Activated CD4-positive, alpha-beta T cell treated with anti-CD3 and anti-CD28 coated beads, Interleukin-2, amount 10 ng/mL, durations not matched to agents 7 days and 5 days (primary cell): ENCODE results near the gene ALG8. TPM values are rescaled to one million over a fixed set of nuclear protein-coding genes. Genes with fewer than 3 reads are reported as not detected.

Experiments
- CTCF ChIA-PET: fragments of 350-600 bp; sonication (Branson Sonifier 250); formaldehyde crosslinking; loops from one replicate; lab custom pipeline; 2021; ENCODE audit warnings: antibody characterized with exemption; lab: Charles Lee
- POLR2A ChIA-PET: fragments of 350-600 bp; sonication (Branson Sonifier 250); formaldehyde crosslinking; loops from one replicate; lab custom pipeline; 2021; ENCODE audit warnings: antibody characterized with exemption; lab: Charles Lee
- DNase-seq: peaks from one replicate; pipeline ENCODE4 v3.0.0-alpha.2; 2020
- H3K27ac Mint-ChIP-seq: one replicate; pipeline ENCODE4 v1.8.0; 2021; ENCODE audit warnings: mild to moderate bottlenecking, moderate library complexity, mixed read lengths
- H3K27me3 Mint-ChIP-seq: one replicate; pipeline ENCODE4 v1.8.0; 2021; ENCODE audit warnings: mixed read lengths
- H3K36me3 Mint-ChIP-seq: one replicate; pipeline ENCODE4 v1.8.0; 2021; ENCODE audit warnings: low read depth, mixed read lengths
- H3K4me1 Mint-ChIP-seq: one replicate; pipeline ENCODE4 v1.8.0; 2021; ENCODE audit warnings: mixed read lengths
- H3K4me3 Mint-ChIP-seq: one replicate; pipeline ENCODE4 v1.8.0; 2021; ENCODE audit warnings: mild to moderate bottlenecking, moderate library complexity, mixed read lengths
- H3K9me3 Mint-ChIP-seq: one replicate; pipeline ENCODE4 v1.8.0; 2021; ENCODE audit warnings: mixed read lengths
- total RNA-seq, 2 experiments: library from RNA; stranded (reverse); gene quantifications; one replicate each; pipeline ENCODE4 v1.2.3, GENCODE V29; 2021

ALG8 gene
- total RNA-seq, 2 experiments from 2014 or later = 51.2 to 70.3 TPM

- ChIA-PET POLR2A (no interaction called here), CTCF (interaction anchor here (0.6 kb wide), 1 partner anchor 480 kb away, joined by 4 read pairs; no protein-coding TSS in a partner anchor)
- no peak for DNase-seq
- Mint-ChIP-seq H3K27me3 (no peaks in the 10 kb centered on the region), H3K4me3 (no peak overlapping the region), H3K4me1 (no peaks in the 10 kb centered on the region), H3K36me3 (peaks cover 6% of the 10 kb centered on the region), H3K9me3 (no peaks in the 10 kb centered on the region), H3K27ac (no peak overlapping the region)
Measured at GRCh38 chr11:78151804-78152203, 12.4 kb upstream of the ALG8 start.

DNA sequence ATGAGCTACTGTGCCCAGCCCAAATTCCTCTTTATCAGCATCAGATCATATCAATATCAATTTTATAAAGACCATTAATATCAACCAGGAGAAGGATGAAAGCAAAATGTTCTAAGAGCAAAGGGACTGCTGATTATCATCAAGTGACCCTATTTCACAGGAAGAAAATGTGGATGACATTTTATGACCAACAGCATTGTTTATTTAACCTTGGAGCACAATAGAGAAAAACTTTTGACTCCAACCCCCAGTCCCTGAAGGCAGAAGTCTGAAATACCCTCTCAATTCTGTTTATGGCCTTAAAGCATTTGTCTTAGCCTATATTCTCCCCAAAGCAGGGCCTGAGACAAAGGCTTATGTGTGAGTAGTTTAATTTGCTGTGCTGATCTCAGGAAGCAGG lies 11.3 kb upstream of the ALG8 start:
- Mint-ChIP-seq H3K27me3 (no peaks in the 10 kb centered on the region), H3K36me3 (peaks cover 6% of the 10 kb centered on the region), H3K4me1 (no peaks in the 10 kb centered on the region), H3K27ac (no peak overlapping the region), H3K9me3 (no peaks in the 10 kb centered on the region), H3K4me3 (no peak overlapping the region)
- ChIA-PET CTCF (interaction anchor here (1.8 kb wide), 1 partner anchor 10 kb away, joined by 5 read pairs; no protein-coding TSS in a partner anchor), POLR2A (no interaction called here)
- DNase-seq = no peak

- ChIA-PET POLR2A (no interaction called here), CTCF (interaction anchor here (0.5 to 2.5 kb wide), 3 partner anchors 11 to 414 kb away, joined by 3 to 8 read pairs (median 5); no protein-coding TSS in a partner anchor)
- Mint-ChIP-seq H3K27ac (no peak overlapping the region), H3K27me3 (no peaks in the 10 kb centered on the region), H3K4me1 (no peaks in the 10 kb centered on the region), H3K4me3 (no peak overlapping the region), H3K36me3 (peaks cover 6% of the 10 kb centered on the region), H3K9me3 (no peaks in the 10 kb centered on the region)
- DNase-seq = no peak
Measured at GRCh38 chr11:78150346-78150745, 10.9 kb upstream of the ALG8 start.

DNA sequence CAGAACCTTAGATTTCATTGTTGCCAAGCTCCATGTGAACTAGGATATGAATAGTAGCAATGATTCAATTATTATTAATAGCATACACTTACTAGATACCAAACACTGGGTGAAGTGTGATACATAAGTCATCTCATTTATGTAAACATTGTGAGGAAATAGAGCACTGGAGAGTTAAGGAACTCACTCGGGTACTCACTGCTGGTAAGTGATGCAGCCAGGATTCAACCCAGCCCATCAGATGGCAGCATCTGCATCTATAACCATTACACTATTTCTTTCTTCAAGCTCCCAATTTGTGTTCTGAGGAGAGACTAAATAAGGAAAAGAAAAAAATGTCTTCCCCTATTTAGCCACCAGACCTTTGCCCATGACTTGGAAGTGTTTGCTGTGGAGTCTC lies 10.2 kb upstream of the ALG8 start:
- Mint-ChIP-seq H3K9me3 (no peaks in the 10 kb centered on the region), H3K4me1 (no peaks in the 10 kb centered on the region), H3K4me3 (no peak overlapping the region), H3K27me3 (no peaks in the 10 kb centered on the region), H3K36me3 (peaks cover 6% of the 10 kb centered on the region), H3K27ac (no peak overlapping the region)
- DNase-seq = no peak
- CTCF ChIA-PET = interaction anchor here (0.5 to 2.5 kb wide), 6 partner anchors 10 to 415 kb away, joined by 3 to 8 read pairs (median 5); partner anchors contain the start of gene ALG8
- POLR2A ChIA-PET = no interaction called here

DNA sequence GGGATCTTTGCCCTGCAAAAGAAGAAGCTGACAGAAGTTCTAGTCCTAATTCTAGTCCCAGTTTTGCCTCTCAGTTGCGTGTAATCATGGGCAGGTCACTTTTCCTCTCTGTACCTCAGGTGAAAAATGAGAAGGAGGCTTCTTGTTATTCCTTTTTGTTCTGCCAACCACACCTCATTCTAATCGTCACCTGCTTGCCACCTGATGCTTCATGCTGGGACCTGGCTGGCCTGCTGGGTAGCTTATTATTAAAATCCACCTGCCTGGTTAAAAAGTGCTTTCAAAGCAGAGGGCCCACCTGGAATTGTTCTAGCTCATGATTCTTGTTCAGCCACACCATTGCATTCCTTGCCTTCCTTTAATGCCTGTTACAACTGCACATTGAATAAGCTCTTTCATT lies 8.4 kb upstream of the ALG8 start:
- POLR2A ChIA-PET = interaction anchor here (0.6 kb wide), 1 partner anchor 312 kb away, joined by 6 read pairs; no protein-coding TSS in a partner anchor

DNA sequence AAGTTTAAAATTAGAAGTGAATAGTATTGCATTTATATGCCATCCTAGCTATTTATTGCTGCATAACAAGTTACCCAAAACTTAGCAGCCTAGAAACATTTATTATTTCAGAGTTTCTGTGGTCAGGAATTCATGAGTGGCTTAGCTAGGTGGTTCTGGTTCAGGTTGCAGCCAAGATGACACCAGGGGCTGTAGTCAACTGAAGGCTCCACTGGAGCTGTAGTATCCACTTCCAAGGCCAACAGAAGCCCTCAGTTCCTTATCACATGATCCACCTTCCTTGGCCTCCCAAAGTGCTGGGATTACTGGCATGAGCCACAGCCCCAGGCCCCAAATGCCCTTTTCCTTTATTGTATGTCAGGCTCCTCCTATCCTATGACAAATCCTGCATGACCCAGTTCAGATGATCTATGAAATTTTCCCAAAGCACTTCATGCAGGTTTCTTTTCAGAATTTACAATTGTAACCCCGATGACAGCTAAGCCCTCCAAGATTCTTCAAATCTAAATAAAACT lies 6.1 kb upstream of the ALG8 start:
- peaks cover 16% of the 10 kb centered on the region for H3K36me3 Mint-ChIP-seq
- ChIA-PET CTCF (interaction anchor here (0.6 to 1.8 kb wide), 5 partner anchors 18 to 273 kb away, joined by 3 to 6 read pairs (median 3); partner anchors contain the start of gene GAB2), POLR2A (no interaction called here)
- no peaks in the 10 kb centered on the region for H3K27me3 Mint-ChIP-seq
- H3K27ac Mint-ChIP-seq = no peak overlapping the region
- no peaks in the 10 kb centered on the region for H3K9me3 Mint-ChIP-seq
- H3K4me3 Mint-ChIP-seq = no peak overlapping the region
- no peak for DNase-seq
- peaks cover 16% of the 10 kb centered on the region for H3K4me1 Mint-ChIP-seq

More for the DNA sequence above, 8.4 kb upstream of the ALG8 start:
- H3K4me1 Mint-ChIP-seq = peaks cover 4% of the 10 kb centered on the region
- no peak for DNase-seq
- no peaks in the 10 kb centered on the region for H3K27me3 Mint-ChIP-seq
- H3K36me3 Mint-ChIP-seq = peaks cover 10% of the 10 kb centered on the region
- H3K4me3 Mint-ChIP-seq = no peak overlapping the region
- H3K9me3 Mint-ChIP-seq = no peaks in the 10 kb centered on the region
- CTCF ChIA-PET = interaction anchor here (0.5 to 2.5 kb wide), 4 partner anchors 8 to 417 kb away, joined by 3 to 8 read pairs (median 6); partner anchors contain the start of gene ALG8
- H3K27ac Mint-ChIP-seq = no peak overlapping the region

- peak overlapping the region; percentile 83 for H3K27ac Mint-ChIP-seq
- CTCF ChIA-PET = interaction anchor here (1.0 kb wide), 2 partner anchors 47 to 199 kb away, joined by 3 read pairs; no protein-coding TSS in a partner anchor
- POLR2A ChIA-PET = interaction anchor here (0.6 to 1.1 kb wide), 4 partner anchors 48 to 1035 kb away, joined by 3 to 19 read pairs (median 4); partner anchors contain the start of genes KCTD21 and USP35
- peak overlapping the region; percentile 98 for H3K4me3 Mint-ChIP-seq
- H3K36me3 Mint-ChIP-seq = peaks cover 45% of the 10 kb centered on the region
- no peak for DNase-seq
- peaks cover 53% of the 10 kb centered on the region for H3K4me1 Mint-ChIP-seq
- H3K9me3 Mint-ChIP-seq = no peaks in the 10 kb centered on the region
- no peaks in the 10 kb centered on the region for H3K27me3 Mint-ChIP-seq
Measured at GRCh38 chr11:78140392-78141077, 1.1 kb upstream of the ALG8 start.

- POLR2A ChIA-PET = interaction anchor here (0.6 to 1.3 kb wide), 4 partner anchors 9 to 153 kb away, joined by 3 to 5 read pairs (median 4); partner anchors contain the start of gene KCTD21
- Mint-ChIP-seq H3K4me1 (peaks cover 56% of the 10 kb centered on the region), H3K4me3 (peak overlapping the region; percentile 98), H3K27ac (peak overlapping the region; percentile 95), H3K9me3 (no peaks in the 10 kb centered on the region), H3K27me3 (no peaks in the 10 kb centered on the region), H3K36me3 (peaks cover 55% of the 10 kb centered on the region)
- DNase-seq = peak; percentile 46
- CTCF ChIA-PET = interaction anchor here (0.8 to 1.1 kb wide), 7 partner anchors 9 to 426 kb away, joined by 3 to 5 read pairs (median 4); no protein-coding TSS in a partner anchor
Measured at GRCh38 chr11:78138694-78139421, 568 bp downstream of the ALG8 start.

DNA sequence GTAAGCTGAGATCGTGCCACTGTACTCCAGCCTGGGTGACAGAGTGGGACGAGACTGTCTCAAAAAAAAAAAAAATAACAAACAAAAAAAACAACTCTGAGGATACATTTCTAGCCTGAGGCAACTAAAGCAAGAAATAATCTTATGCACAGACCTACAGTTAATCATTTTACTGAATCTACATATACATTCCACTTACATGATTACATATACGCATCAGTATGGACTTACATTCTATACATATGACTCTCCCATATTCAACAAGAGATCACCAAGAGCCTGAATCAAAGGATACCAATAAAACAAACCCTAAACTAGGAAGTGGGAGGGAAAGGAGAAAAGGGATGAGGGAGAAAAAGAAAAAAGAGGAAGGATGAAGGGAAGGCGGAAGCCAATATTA lies 1.1 kb downstream of the ALG8 start:
- peaks cover 58% of the 10 kb centered on the region for H3K36me3 Mint-ChIP-seq
- CTCF ChIA-PET = interaction anchor here (1.1 kb wide), 1 partner anchor 8 kb away, joined by 4 read pairs; no protein-coding TSS in a partner anchor
- H3K4me3 Mint-ChIP-seq = peak overlapping the region; percentile 98
- no peaks in the 10 kb centered on the region for H3K9me3 Mint-ChIP-seq
- no peak for DNase-seq
- H3K27me3 Mint-ChIP-seq = no peaks in the 10 kb centered on the region
- POLR2A ChIA-PET = interaction anchor here (0.6 kb wide), 1 partner anchor 37 kb away, joined by 4 read pairs; no protein-coding TSS in a partner anchor
- peak overlapping the region; percentile 70 for H3K27ac Mint-ChIP-seq
- peaks cover 56% of the 10 kb centered on the region for H3K4me1 Mint-ChIP-seq

DNA sequence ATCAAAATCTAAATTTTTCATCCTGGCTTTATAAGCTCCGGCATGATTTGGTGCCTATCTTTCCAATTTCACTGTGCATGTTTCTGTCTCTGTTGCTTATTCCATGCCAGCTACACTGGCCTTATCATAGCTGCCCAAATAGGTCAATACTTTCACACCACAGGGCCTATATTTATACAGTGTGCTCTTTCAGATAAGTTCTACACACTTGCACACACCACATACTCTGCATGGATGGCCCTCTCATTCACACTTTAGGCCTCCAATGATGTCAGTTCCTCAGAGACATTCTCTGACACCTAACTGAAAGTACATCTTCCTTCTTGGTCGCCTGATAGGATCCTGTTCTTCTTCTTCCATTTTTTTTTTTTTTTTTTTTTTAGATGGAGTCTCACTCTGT lies 7.0 kb downstream of the ALG8 start:
- H3K36me3 Mint-ChIP-seq = peaks cover 36% of the 10 kb centered on the region
- peaks cover 27% of the 10 kb centered on the region for H3K4me1 Mint-ChIP-seq
- POLR2A ChIA-PET = no interaction called here
- CTCF ChIA-PET = interaction anchor here (1.3 kb wide), 1 partner anchor 12 kb away, joined by 4 read pairs; no protein-coding TSS in a partner anchor
- H3K9me3 Mint-ChIP-seq = no peaks in the 10 kb centered on the region
- no peaks in the 10 kb centered on the region for H3K27me3 Mint-ChIP-seq
- no peak for DNase-seq
- no peak overlapping the region for H3K27ac Mint-ChIP-seq
- H3K4me3 Mint-ChIP-seq = no peak overlapping the region

GRCh38 chr11:78131956-78132355 lies 7.5 kb downstream of the ALG8 start:
- Mint-ChIP-seq H3K4me1 (peaks cover 22% of the 10 kb centered on the region), H3K36me3 (peaks cover 31% of the 10 kb centered on the region), H3K27me3 (no peaks in the 10 kb centered on the region), H3K27ac (no peak overlapping the region), H3K9me3 (no peaks in the 10 kb centered on the region), H3K4me3 (no peak overlapping the region)
- ChIA-PET POLR2A (no interaction called here), CTCF (interaction anchor here (1.3 to 2.3 kb wide), 2 partner anchors 11 to 23 kb away, joined by 4 to 7 read pairs; no protein-coding TSS in a partner anchor)
- DNase-seq = no peak

GRCh38 chr11:78127403-78127802 lies 12.0 kb downstream of the ALG8 start:
- ChIA-PET POLR2A (no interaction called here), CTCF (no interaction called here)
- no peaks in the 10 kb centered on the region for H3K27me3 Mint-ChIP-seq
- no peaks in the 10 kb centered on the region for H3K9me3 Mint-ChIP-seq
- peaks cover 9% of the 10 kb centered on the region for H3K4me1 Mint-ChIP-seq
- no peak overlapping the region for H3K27ac Mint-ChIP-seq
- no peak for DNase-seq
- no peak overlapping the region for H3K4me3 Mint-ChIP-seq
- peaks cover 15% of the 10 kb centered on the region for H3K36me3 Mint-ChIP-seq
